Karpas-422 (cell line): ENCODE measurements around the gene ZNHIT1. TPM values are rescaled to one million over a fixed set of nuclear protein-coding genes. Genes with fewer than 3 reads are reported as not detected.

Source experiments
- DNase-seq: peaks from one replicate; pipeline ENCODE4 v3.0.0-alpha.2; 2015
- H2AFZ ChIP-seq: fragments of 200-600 bp; sonication (generic); 2 replicates; pipeline ENCODE4 v1.6.1; 2014; ENCODE audit warnings: antibody characterized with exemption, low read length, mixed read lengths
- H3K27ac ChIP-seq: fragments of 200-600 bp; sonication (generic); 2 replicates; pipeline ENCODE4 v1.5.1; 2014; ENCODE audit warnings: mild to moderate bottlenecking, low read length, moderate library complexity
- H3K27me3 ChIP-seq: fragments of 200-600 bp; sonication (generic); 2 replicates; pipeline ENCODE4 v1.6.1; 2014; ENCODE audit warnings: low read length, mixed read lengths
- H3K36me3 ChIP-seq: fragments of 200-600 bp; sonication (generic); 2 replicates; pipeline ENCODE4 v1.6.1; 2014; ENCODE audit warnings: low read length, mixed read lengths; ENCODE audit not compliant: insufficient read depth
- H3K4me1 ChIP-seq: fragments of 200-600 bp; sonication (generic); 2 replicates; pipeline ENCODE4 v1.6.1; 2014; ENCODE audit warnings: mild to moderate bottlenecking, low read length, mixed read lengths
- H3K4me2 ChIP-seq: fragments of 200-600 bp; sonication (generic); 2 replicates; pipeline ENCODE4 v1.6.1; 2014; ENCODE audit warnings: low read length, low read depth, mild to moderate bottlenecking; ENCODE audit not compliant: poor library complexity, severe bottlenecking
- H3K4me3 ChIP-seq: fragments of 200-600 bp; sonication (generic); 2 replicates; pipeline ENCODE4 v1.5.1; 2014; ENCODE audit warnings: mild to moderate bottlenecking, antibody characterized with exemption, low read length, mixed read lengths
- H3K79me2 ChIP-seq: fragments of 200-600 bp; sonication (generic); 2 replicates; pipeline ENCODE4 v1.6.1; 2014; ENCODE audit warnings: mild to moderate bottlenecking, low read length, mixed read lengths
- H3K9ac ChIP-seq: fragments of 200-600 bp; sonication (generic); 2 replicates; pipeline ENCODE4 v1.6.0; 2014; ENCODE audit warnings: low read length
- H3K9me2 ChIP-seq: fragments of 200-600 bp; sonication (generic), shearing (Covaris generic); replicated peaks from 2 replicates; pipeline ENCODE4 v1.6.0; 2014; ENCODE audit warnings: mild to moderate bottlenecking, low read length, moderate library complexity; ENCODE audit not compliant: insufficient read depth
- H3K9me3 ChIP-seq: fragments of 300-700, 200-600 bp; sonication (generic); 2 replicates; pipeline ENCODE4 v1.6.1; 2014; ENCODE audit warnings: low read length, mixed read lengths
- H4K20me1 ChIP-seq: fragments of 200-600 bp; sonication (generic); 2 replicates; pipeline ENCODE4 v1.6.1; 2014; ENCODE audit warnings: mild to moderate bottlenecking, antibody characterized with exemption, low read length, low read depth; ENCODE audit not compliant: insufficient read depth
- small RNA-seq: library from RNA; depleted of rRNA; stranded (forward); fragments of <200 nt; gene quantifications from one replicate; pipeline ENCODE3, GENCODE V24; 2014
- total RNA-seq: library from RNA; depleted of rRNA; stranded (reverse); fragments of >200 nt; shearing (Covaris generic); gene quantifications from 2 replicates; pipeline ENCODE4 v1.2.3, GENCODE V29; 2014; ENCODE audit warnings: low replicate concordance; rRNA removed

ZNHIT1 gene
- total RNA-seq, 1 experiment from 2014 or later = 50.9 TPM

DNA sequence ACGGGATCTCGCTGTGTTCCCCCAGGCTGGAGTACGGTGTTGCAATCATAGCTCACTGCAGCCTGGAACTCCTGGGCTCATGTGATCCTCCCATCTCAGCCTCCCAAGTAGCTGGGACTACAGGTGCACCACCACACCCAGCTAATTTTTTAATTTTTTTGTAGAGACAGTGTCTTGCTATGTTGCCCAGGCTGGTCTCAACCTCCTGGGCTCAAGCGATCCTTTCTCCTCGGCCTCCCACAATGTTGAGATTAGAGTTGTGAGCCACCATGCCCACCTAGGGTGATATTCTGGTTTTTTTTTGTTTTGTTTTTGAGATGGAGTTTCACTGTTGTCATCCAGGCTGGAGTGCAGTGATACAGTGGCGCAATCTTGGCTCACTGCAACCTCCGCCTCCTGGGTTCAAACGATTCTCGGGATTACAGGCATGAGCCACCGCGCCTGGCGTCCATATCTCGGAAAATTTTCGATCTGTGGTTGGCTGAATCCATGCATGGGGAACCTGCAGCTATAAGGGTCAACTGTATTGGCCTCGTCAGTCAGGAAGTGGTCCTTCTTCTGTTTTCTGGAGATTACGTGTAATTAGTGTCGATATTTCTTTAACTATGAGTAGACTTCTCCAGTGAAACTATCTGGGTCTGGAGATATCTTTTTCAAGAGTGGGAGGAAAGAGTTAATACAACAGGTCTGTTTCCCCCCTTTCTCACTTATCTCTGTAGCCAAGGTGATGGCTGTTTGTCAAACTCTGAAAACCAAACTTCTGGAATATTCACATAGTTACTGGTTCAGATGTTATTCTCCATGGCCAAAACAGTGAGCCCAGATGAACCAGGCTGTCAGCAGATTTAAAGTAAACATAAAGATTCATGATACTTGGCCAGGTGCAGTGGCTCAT lies 47.9 kb downstream of the ZNHIT1 start:
- Histone ChIP-seq H3K27me3 (no peaks in the 10 kb centered on the region), H3K27ac (no peak overlapping the region), H3K36me3 (no peaks in the 10 kb centered on the region), H3K9me3 (no peaks in the 10 kb centered on the region), H2AFZ (no peak overlapping the region), H3K4me1 (no peaks in the 10 kb centered on the region), H4K20me1 (no peaks in the 10 kb centered on the region), H3K9me2 (no peaks in the 10 kb centered on the region), H3K4me2 (no peak overlapping the region), H3K4me3 (no peak overlapping the region), H3K9ac (no peak overlapping the region), H3K79me2 (no peaks in the 10 kb centered on the region)
- DNase-seq = no peak

DNA sequence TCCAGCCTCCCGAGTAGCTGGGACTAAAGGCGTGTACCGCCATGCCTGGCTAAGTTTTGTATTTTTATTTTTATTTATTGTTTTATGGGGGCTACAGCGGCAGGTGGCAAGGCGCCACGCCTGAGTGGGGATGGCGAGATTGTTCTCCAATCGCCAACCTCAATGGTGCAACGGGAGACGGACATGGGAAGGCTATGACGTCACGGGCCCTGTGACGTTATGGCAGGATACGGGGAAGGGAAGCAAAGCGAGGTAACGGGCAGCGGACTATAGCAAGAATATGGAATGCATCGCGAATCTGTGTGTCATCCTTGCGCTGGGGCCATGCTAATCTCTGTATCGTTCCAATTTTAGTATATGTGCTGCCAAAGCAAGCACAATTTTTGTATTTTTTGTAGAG lies 51.7 kb downstream of the ZNHIT1 start:
- Histone ChIP-seq H3K9me3 (no peaks in the 10 kb centered on the region), H3K4me1 (no peaks in the 10 kb centered on the region)

DNA sequence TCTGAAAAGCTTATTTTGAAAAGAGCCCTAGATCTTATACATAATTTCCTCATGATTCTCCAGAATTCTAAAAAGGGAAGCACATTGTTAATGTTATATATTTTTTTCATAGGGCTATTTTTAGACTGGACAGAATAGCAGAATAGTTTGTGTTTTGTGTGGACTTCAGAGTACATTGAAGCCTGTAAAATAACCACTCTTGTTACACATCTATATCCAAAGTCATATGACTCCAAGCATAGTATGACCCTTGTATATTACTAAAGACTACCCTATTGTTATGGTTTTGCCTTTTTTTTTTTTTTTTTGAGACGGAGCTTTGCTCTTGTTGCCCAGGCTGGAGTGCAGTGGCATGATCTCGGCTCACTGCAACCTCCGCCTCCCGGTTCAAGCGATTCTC lies 53.1 kb downstream of the ZNHIT1 start:
- Histone ChIP-seq H3K27me3 (no peaks in the 10 kb centered on the region), H3K9me2 (no peaks in the 10 kb centered on the region), H3K36me3 (no peaks in the 10 kb centered on the region), H3K4me1 (no peaks in the 10 kb centered on the region), H3K4me2 (no peak overlapping the region), H3K9me3 (no peaks in the 10 kb centered on the region), H3K27ac (no peak overlapping the region), H3K4me3 (no peak overlapping the region), H2AFZ (no peak overlapping the region), H3K79me2 (no peaks in the 10 kb centered on the region), H4K20me1 (no peaks in the 10 kb centered on the region), H3K9ac (no peak overlapping the region)
- no peak for DNase-seq

More for the DNA sequence above, 51.7 kb downstream of the ZNHIT1 start:
- H3K4me2 ChIP-seq = no peak overlapping the region
- no peak overlapping the region for H3K9ac ChIP-seq
- no peaks in the 10 kb centered on the region for H4K20me1 ChIP-seq
- no peaks in the 10 kb centered on the region for H3K79me2 ChIP-seq
- no peak for DNase-seq
- no peak overlapping the region for H3K27ac ChIP-seq
- H3K36me3 ChIP-seq = no peaks in the 10 kb centered on the region
- no peaks in the 10 kb centered on the region for H3K27me3 ChIP-seq
- no peak overlapping the region for H2AFZ ChIP-seq
- H3K4me3 ChIP-seq = no peak overlapping the region
- no peaks in the 10 kb centered on the region for H3K9me2 ChIP-seq

DNA sequence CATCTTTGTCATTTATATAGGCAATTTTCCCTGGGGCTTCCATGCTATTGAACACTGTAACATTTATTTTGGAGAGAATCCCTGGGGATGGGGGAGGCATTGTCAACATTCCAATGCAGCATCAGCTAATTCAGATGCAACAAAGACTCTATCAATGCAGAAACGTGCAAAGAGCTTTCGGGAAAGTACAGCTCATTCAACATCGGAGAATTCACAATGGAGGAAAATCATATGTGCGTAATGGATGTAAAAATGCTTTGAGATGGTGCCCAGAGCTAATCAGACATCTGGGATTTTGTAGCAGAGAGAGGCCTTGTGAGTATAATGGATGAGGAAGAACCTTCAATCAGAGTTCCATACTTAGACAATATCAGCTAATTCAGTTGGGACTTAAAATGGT lies 55.2 kb downstream of the ZNHIT1 start:
- H3K9me3 ChIP-seq = no peaks in the 10 kb centered on the region
- no peaks in the 10 kb centered on the region for H3K36me3 ChIP-seq
- H3K4me1 ChIP-seq = no peaks in the 10 kb centered on the region
- no peaks in the 10 kb centered on the region for H3K9me2 ChIP-seq
- H3K4me3 ChIP-seq = no peak overlapping the region
- H3K4me2 ChIP-seq = no peak overlapping the region
- no peak overlapping the region for H3K27ac ChIP-seq
- H3K9ac ChIP-seq = no peak overlapping the region
- H3K79me2 ChIP-seq = no peaks in the 10 kb centered on the region
- no peaks in the 10 kb centered on the region for H3K27me3 ChIP-seq
- DNase-seq = no peak
- H4K20me1 ChIP-seq = no peaks in the 10 kb centered on the region
- no peak overlapping the region for H2AFZ ChIP-seq

Small RNA genes lying within 50 kb of the gene (small RNA-seq; reads per million reads assigned to genes)
- gene RNU6-1104P = not detected

Other genes with a start within 250 kb of the ZNHIT1 start
- gene MUC12, start 248.6 kb upstream of the ZNHIT1 start, total RNA-seq = not detected in 2 replicates
- not detected in 2 replicates for gene MUC17, start 198.1 kb upstream of the ZNHIT1 start, total RNA-seq
- 8.1 and 14.0 TPM in 2 replicates for gene TRIM56, start 132.7 kb upstream of the ZNHIT1 start, total RNA-seq
- not detected in 2 replicates for gene SERPINE1, start 91.1 kb upstream of the ZNHIT1 start, total RNA-seq
- 150 and 256 TPM in 2 replicates for gene AP1S1, start 63.7 kb upstream of the ZNHIT1 start, total RNA-seq
- gene VGF, start 52.6 kb upstream of the ZNHIT1 start, total RNA-seq = 0.86 and 1.4 TPM in 2 replicates
- not detected in 2 replicates for gene NAT16, start 37.9 kb upstream of the ZNHIT1 start, total RNA-seq
- gene MOGAT3, start 17.1 kb upstream of the ZNHIT1 start, total RNA-seq = not detected in 2 replicates
- 11.1 and 20.5 TPM in 2 replicates for gene PLOD3, start 584 bp upstream of the ZNHIT1 start, total RNA-seq
- gene CLDN15, start 19.6 kb downstream of the ZNHIT1 start, total RNA-seq = 12.2 and 13.7 TPM in 2 replicates
- gene FIS1, start 26.9 kb downstream of the ZNHIT1 start, total RNA-seq = 104 and 210 TPM in 2 replicates
- gene IFT22, start 103.6 kb downstream of the ZNHIT1 start, total RNA-seq = 29.7 and 39.1 TPM in 2 replicates
- gene COL26A1, start 144.7 kb downstream of the ZNHIT1 start, total RNA-seq = not detected in 2 replicates